GM21619 (cell line): ENCODE data around the gene ZNF600.
"Not testable (repeated sequence)": the region's sequence is repeated elsewhere in the genome, so short reads cannot be mapped to it uniquely, and the experiment has no call there.

Experiments used
- ATAC-seq: cut with Tn5 transposase; IDR thresholded peaks from one replicate; pipeline ENCODE4 v1.9.1; 2021; ENCODE audit not compliant: unreplicated experiment

Gene ZNF600

GRCh38 chr19:52742516-52742915, 44.1 kb downstream of the ZNF600 start:
- ATAC-seq, result no peak

DNA sequence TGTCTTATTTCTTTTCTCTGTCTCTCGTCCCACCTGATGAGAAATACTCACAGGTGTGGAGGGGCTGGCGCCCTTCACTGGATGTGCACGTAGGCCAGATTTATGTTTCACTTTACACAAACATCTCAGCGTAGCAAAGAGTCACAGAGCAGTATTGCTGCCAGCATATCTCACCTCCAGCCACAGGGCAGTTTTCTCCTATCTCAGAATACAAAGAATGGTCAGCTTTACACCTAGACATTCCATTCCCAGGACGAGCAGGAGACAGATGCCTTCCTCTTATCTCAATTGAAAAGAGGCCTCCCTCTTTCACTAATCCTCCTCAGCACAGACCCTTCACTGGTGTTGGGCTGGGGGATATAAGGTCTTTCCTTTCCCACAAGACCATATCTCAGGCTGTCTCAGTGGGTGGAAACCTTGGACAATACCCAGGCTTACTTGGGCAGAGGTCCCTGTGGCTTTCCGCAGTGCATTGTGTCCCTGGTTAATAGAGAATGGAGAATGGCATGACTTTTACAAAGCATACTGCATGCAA, 44.6 kb downstream of the ZNF600 start:
- ATAC-seq, result no peak

DNA sequence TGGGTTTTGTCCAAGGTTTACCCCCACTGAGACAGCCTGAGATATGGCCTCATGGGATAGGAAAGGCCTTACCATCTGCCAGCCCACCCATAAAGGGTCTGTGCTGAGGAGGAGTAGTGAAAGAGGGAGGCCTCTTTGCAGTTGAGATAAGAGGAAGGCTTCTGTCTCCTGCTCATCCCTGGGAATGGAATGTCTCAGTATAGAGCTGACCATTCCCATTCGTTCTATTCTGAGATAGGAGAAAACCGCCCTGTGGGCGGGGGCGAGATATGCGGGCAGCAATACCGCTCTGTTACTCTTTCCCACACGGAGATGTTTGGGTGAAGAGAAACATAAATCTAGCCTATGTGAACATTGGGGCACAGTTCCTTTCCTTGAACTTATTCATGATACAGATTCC, 45.2 kb downstream of the ZNF600 start:
- not testable (repeated sequence) for ATAC-seq

- no peak for ATAC-seq
Observed at GRCh38 chr19:52739576-52739975, 47.0 kb downstream of the ZNF600 start.

GRCh38 chr19:52735734-52736133, 50.9 kb downstream of the ZNF600 start:
- ATAC-seq, result no peak

DNA sequence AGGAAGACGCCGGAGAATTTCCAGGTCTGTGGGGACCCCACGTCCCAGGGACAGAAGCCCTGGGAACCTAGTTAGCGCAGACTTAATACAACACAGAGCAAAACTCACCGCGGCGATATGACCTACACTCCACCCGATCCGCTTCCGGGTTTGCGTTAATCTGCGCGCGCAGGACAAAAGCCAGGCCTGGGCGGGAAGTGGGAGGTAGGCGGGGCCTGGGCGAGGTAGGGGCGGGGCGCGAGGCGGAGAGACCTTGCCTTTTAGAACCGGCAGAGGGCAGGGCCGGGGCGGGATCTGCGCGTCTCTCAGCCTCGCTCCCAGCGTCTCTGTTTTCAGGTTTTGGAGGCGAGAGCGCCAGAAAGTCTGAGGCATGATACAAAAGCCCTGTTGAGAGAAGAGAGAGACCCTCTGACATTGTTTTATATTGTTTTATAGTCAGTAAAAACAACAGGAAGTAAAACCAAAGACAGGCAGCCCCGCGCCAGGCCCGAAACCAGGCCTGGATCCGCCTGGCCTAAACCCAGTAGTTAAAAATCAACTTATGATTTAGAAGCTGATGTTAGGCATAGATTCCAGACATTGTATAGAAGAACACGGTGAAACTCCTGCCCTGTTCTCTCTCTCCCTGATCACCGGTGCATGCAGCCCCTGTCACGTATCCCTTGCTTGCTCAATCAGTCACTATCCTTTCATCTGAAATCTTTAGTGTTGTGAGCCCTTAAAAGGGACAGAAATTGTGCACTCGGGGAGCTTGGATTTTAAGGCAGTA, 51.5 kb downstream of the ZNF600 start, which contains the start of gene ZNF611:
Gene ZNF611 (minus strand): TSS at position 152 of the 769 bp plus-strand sequence. CDS start 19,150 bp downstream, outside the sequence.
- ATAC-seq, result peak; percentile 90

GRCh38 chr19:52734331-52734892, 52.2 kb downstream of the ZNF600 start:
- peak; percentile 31 for ATAC-seq

DNA sequence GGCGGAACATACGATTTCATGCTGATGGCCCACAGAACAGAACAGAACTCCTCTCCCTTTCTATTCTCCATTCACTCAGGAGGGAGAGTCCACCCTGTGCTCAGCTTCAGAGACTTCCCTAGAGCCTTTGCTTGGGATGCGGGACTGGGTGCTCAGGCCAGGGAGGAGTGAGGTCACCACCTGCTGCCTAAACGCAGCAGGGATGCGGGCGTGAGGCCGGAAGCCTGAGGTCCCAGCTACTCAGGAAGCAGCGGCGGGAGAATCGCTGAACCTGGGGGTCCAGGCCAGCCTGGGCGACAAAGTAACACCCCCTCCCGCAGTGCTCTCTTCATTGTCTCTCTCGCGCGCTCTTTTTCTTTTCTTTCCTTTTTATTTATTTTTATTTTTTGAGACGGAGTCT, 60.5 kb downstream of the ZNF600 start:
- not testable (repeated sequence) for ATAC-seq

- no peak for ATAC-seq
Observed at GRCh38 chr19:52725528-52725961, 61.0 kb downstream of the ZNF600 start.

- no peak for ATAC-seq
Observed at GRCh38 chr19:52724701-52725514, 61.7 kb downstream of the ZNF600 start.

DNA sequence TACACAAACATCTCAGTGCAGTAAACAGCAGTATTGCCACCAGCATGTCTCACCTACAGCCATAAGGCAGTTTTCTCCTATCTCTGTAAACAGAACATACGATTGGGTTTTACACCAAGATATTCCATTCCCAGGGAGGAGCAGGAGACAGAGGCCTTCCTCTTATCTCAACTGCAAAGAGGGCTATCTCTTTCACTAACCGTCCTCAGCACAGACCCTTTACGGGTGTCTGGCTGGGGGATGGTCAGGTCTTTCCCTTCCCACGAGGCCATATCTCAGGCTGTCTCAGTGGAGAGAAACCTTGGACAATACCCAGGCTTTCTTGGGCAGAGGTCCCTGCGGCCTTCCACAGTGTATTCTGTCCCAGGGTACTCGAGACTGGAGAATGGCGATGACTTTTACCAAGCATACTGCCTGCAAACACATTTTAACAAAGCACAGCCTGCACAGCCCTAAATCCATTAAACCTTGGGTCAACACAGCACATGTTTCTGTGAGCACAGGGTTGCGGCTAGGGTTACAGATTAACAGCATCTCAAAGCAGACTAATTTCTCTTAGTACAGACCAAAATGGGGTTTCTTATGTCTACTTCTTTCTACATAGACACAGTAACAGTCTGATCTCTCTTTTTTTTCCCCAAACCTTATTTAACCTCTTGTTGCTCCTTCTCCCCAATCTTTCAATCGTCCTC, 62.5 kb downstream of the ZNF600 start:
- not testable (repeated sequence) for ATAC-seq

DNA sequence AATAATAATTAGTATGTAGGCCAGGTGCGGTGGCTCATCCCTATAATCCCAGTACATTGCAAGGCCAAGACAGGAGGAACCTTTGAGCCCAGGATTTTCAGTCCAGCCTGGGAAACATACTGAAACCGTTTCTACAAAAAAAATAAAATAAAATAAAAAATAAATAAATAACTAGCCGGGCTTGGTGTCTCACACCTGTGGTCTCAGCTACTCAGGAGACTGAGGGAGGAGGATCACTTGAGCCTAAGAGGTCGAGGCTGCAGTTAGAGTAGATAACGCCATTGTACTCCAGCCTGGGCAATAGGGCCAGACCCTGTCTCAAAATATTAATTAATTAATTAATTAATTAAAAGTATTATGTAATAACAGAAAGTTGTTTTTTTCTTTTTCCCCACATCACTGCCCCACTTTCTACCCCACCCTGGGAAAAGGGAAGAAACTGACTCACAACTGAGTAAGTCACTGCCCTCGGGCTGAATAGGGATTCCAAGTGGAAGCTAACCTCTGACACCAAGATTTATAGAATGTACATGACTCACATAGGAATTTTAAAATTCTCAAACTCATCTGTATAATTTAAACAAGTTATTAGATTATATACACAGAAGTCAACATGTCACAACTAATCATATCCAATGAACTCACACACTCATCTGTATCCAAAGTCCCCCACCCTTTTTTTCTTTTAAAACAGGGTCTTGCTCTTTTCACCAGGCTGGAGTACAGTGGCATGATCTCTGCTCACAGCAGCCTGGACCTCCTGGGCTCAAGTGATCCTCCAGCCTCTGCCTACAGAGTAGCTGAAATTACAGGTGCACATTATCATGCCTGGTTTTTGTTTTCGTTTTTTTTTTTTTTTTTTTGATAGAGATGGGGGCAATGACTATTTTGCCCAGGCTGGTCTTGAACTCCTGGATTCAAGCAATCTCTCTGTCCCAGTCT, 64.3 kb downstream of the ZNF600 start:
- no peak for ATAC-seq

DNA sequence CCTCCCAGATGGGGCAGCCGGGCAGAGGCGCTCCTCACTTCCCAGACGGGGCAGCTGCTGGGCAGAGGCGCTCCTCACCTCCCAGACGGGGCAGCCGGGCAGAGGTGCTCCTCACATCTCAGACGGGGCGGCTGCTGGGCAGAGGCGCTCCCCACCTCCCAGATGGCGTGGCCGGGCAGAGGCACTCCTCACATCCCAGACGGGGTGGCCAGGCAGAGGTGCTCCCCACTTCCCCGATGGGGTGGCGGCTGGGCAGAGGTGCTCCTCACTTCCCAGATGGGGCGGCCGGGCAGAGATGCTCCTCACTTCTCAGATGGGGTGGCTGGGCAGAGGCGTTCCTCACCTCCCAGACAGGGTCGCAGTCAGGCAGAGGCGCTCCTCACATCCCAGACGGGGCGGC, 66.0 kb downstream of the ZNF600 start:
- ATAC-seq, result not testable (repeated sequence)

GRCh38 chr19:52716522-52716921, 70.1 kb downstream of the ZNF600 start:
- ATAC-seq, result no peak

DNA sequence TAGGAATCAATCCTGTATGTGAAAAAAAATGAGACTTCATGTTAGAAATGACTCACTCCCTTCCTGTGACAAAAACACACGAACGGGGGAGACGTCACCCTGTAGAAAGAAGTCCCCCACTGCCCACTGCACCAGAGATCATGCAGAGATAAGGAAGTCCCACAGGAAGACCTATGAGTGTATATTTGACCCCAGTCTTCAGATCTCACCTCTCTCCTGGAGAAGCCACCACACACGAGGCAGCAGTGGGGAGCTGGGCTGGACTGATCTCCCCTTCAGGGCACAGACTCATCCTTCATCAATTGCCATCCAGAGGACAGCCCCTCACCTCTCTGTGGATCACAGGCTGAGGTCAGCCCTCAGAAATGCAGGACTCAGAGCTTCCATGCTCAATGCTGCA, 70.7 kb downstream of the ZNF600 start:
- ATAC-seq, result not testable (repeated sequence)

DNA sequence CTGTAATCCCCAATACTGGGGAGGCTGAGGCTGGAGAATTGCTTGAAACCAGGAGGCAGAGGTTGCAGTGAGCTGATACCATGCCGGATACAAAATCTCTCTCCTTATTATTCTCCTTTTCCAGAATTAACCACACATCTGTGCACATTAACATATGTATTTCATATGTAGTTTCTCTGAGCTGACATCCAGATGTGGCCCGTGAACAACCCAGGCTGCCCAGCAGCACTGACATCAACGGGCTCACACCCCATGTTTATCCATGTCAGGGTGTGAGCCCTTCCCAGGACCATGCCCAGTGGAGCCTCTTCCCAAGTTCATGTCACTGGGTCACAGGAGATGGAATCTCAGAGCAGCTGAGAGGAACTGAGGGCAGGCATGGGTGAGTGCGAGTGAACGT, 71.3 kb downstream of the ZNF600 start:
- ATAC-seq, result not testable (repeated sequence)
